HG02798 (cell line): ENCODE data around the gene CD52.

Experiments used
- ATAC-seq: cut with Tn5 transposase; IDR thresholded peaks from one replicate; pipeline ENCODE4 v1.9.1; 2021; ENCODE audit warnings: mild to moderate bottlenecking; ENCODE audit not compliant: unreplicated experiment, poor library complexity

The CD52 gene, protein sequence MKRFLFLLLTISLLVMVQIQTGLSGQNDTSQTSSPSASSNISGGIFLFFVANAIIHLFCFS

DNA sequence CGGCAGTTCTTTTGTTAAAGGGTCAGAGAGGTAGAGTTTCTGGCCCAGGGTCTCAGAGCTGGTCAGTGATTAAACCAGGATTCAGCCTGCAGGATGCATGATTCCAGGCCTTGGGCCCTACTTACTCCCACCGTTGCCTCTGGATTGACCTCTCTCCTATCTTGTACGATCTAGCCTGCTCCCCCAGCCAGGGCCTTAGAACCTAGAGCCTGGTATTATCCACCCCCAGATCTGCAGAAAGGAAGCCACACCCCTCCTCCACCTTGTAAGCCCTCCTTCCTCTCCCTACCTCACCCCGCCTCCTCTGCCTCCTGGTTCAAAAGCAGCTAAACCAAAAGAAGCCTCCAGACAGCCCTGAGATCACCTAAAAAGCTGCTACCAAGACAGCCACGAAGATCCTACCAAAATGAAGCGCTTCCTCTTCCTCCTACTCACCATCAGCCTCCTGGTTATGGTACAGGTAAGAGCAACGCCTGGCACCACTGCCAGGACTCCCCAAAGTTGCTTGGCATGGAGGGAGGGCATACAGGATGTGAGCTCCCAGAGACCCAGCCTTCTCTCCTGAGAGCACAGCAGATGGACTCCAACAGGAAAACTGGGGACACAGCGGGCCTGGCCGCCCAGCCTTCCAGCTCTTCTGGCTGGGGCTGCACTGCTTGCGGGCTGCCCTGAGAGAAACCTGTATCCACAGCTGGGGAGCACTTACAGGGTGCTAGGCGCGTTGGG, at the start of gene CD52:
Gene CD52, plus strand, starts transcription at position 347 of the 726 bp plus-strand sequence. Its CDS starts 60 bp downstream, at position 407.
- no peak for ATAC-seq

- ATAC-seq, result no peak
Measured at GRCh38 chr1:26268290-26269197, 49.2 kb upstream of the CD52 start.

GRCh38 chr1:26269198-26269550, 48.6 kb upstream of the CD52 start:
- ATAC-seq, result no peak

GRCh38 chr1:26274801-26275425, 42.8 kb upstream of the CD52 start:
- no peak for ATAC-seq

GRCh38 chr1:26275580-26276431, 42.0 kb upstream of the CD52 start:
- no peak for ATAC-seq

- no peak for ATAC-seq
Measured at GRCh38 chr1:26276432-26276838, 41.3 kb upstream of the CD52 start.

- ATAC-seq, result no peak
Measured at GRCh38 chr1:26277261-26277661, 40.5 kb upstream of the CD52 start.

DNA sequence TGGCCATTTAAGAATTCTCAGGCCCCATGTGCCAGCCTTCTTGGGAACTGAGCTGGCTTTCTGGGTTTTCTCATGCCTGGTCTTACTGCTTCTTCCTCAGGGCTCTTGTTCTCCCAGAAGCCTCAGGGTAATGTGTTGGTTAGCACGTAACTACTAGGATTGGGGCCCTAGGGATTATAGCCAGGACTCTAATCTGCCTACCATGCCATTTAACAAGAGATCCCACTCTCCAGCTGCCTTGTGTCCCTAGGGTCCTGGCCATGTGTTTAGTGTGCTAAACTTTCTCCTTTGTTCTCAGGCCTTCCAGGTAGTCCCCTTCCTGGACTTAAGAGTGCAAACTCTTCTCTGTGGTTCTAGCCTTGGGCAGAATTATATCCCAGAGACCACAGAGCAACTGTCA, 40.0 kb upstream of the CD52 start:
- no peak for ATAC-seq

DNA sequence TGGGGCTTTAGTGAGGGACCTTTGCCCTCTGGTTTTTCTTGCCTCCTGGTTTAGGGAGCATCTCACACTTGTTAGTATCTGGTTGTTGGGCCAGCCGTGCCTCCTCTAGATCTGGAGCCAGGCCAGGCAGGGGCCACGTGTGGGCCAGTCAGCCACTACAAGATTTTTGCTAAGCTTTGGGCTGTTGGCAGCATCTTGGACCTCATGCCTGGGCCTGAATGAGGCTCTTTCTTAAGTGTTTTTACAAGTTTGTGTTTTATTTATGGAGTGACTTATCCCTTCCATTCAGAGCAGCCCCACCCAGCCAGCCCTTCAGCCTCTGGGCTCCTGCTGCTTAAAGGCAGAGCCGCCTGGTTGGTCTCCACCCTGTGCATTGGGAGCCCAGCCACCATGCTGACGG, 39.5 kb upstream of the CD52 start:
- no peak for ATAC-seq

- no peak for ATAC-seq
Measured at GRCh38 chr1:26278724-26279455, 38.9 kb upstream of the CD52 start.

- peak; percentile 76 for ATAC-seq
Measured at GRCh38 chr1:26279456-26280332, 38.1 kb upstream of the CD52 start, which contains the start of gene SH3BGRL3. Gene SH3BGRL3, plus strand, starts transcription at chr1:26280086. Its CDS starts 70 bp downstream, at chr1:26280156.

DNA sequence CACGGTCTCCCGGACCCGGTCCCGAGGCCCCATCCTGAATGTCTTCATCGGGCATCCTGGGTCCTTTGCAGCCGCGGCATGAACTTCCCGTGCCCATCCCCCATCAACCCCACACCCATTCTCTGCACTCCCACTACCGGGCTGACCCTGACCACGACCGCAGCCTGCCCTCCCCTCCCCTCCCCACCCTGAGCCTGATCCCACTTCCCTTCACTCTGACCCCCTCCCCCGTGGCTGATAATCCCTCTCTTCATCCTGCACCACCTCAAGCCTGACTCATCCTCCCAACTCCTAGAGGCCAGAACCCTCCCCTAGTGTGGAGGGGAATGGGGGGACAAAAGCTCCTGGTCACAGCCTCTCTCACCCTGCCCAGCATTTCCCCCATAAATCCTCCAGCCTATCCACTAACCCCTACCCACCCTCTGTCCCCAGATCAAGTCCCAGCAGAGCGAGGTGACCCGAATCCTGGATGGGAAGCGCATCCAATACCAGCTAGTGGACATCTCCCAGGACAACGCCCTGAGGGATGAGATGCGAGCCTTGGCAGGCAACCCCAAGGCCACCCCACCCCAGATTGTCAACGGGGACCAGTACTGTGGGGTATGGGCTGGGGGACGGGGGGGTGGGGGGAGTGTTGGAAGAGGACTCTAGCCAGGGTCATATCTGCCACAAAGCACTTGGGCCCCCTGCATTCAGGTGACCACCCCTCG, 37.3 kb upstream of the CD52 start:
- no peak for ATAC-seq

- ATAC-seq, result no peak
Measured at GRCh38 chr1:26281091-26281958, 36.4 kb upstream of the CD52 start.

- ATAC-seq, result no peak
Measured at GRCh38 chr1:26281971-26282370, 35.8 kb upstream of the CD52 start.

- ATAC-seq, result no peak
Measured at GRCh38 chr1:26282401-26282918, 35.3 kb upstream of the CD52 start.

- ATAC-seq, result no peak
Measured at GRCh38 chr1:26283279-26283853, 34.4 kb upstream of the CD52 start.
